ENCODE data around the gene PAFAH1B2.
"Not testable (repeated sequence)": the region's sequence is repeated elsewhere in the genome, so short reads cannot be mapped to it uniquely, and the experiment has no call there.

The PAFAH1B2 gene

DNA sequence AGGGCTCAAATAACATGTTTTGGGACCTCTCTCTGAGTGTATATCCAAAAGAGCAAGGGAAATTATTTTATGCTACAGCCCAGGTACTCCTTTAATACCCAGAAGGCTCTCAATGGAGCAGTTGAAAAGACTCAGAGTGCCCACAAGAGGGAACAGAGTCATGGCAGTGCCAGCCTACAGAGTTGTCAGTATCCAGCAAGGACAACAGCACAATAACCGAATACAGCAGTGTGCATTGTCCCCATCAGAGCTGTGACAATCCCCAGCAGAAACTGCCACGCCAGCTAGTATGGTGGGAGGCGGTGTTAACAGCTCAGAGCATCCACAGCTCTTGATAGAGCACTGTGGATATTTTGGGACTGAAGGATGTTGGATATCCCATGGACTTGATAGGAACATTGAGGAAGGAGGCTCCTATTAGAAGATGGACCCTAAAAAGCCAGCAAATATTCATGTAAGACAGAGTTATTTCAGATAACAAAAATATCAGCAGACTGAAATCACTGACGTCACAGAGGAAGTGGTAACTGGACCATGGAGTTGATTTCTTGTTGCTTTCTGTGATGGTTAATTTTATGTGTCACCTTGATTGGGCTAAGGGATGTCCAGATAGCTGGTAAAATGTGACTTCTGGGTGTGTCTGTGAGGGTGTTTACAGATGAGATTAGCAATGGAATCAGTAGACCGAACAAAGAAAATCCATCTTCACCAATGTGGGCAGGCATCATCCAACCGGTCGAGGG lies 17.7 kb upstream of the PAFAH1B2 start:
- DNase-seq, result peak in 34 of 51 donors; percentile 16 to 87 (median 58)

DNA sequence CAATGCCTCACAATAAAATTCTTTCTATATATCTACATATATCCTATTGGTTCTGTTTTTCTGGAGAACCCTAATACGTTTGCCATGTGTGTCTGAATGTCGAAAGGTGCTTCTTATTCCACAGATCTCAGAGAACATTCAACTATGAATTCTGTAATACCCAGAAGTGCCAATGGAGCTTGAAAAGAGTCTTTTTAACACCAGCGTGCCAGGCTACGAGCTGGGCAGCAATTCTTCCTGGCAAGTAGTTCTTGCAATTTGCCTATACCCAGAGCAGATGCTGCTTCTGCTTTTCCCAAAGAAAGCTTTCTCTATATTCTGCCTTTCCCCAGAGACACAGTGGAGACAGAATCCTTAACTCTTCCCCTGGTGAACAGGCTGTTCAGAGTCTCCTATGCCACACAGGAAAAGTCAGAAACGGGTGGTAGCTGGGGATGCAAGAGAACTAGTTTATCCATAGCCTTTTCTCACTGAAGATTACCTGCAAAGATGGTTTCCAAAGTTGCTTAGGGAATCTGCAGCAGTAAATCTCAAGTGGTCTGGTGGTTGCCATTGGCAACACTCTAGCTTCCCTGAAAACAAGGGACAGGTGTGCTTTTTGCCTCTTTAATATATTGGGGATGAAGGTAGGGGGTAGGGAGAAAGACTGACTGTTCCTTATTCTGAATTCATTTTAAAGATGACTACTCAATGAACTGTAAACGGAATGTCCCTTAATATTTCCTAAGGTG lies 16.8 kb upstream of the PAFAH1B2 start:
- peak in 7 of 51 donors; percentile 7 to 54 (median 10) for DNase-seq

- DNase-seq, result no peak
Observed at GRCh38 chr11:117128289-117128688, 15.8 kb upstream of the PAFAH1B2 start.

DNA sequence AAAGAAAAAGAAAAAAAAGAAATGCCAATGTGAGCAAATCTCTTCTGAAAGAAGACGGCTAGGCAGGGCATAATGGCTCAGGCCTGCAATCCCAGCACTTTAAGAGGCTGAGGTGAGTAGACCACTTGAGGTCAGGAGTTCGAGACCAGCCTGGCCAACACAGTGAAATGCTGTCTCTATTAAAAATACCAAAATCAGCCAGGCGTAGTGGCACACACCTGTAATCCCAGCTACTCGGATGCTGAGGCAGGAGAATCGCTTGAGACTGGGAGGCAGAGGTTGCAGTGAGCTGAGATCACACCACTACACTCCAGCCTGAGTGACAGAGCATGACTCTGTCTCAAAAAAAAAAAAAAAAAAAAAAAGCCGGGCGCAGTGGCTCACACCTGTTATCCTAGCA lies 13.7 kb upstream of the PAFAH1B2 start:
- DNase-seq, result not testable (repeated sequence)

DNA sequence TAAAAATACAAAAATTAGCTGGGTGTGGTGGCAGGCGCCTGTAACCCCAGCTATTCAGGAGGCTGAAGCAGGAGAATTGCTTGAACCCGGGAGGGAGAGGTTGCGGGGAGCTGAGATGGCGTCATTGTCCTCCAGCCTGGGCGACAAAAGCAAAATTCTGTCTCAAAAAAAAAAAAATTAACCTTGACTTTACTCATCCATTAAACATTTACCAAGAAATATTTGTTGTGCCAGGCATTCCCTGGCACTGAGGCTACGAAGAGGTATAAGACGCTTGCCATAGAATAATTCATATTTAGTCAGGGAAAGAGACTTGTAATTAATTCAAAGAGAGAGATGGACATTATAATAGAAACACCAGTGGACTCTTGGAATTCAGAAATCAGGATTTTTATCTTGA lies 13.2 kb upstream of the PAFAH1B2 start:
- DNase-seq, result no peak

- DNase-seq, result no peak
Observed at GRCh38 chr11:117134431-117134830, 9.7 kb upstream of the PAFAH1B2 start.

GRCh38 chr11:117134979-117135378 lies 9.1 kb upstream of the PAFAH1B2 start:
- DNase-seq, result not testable (repeated sequence)

DNA sequence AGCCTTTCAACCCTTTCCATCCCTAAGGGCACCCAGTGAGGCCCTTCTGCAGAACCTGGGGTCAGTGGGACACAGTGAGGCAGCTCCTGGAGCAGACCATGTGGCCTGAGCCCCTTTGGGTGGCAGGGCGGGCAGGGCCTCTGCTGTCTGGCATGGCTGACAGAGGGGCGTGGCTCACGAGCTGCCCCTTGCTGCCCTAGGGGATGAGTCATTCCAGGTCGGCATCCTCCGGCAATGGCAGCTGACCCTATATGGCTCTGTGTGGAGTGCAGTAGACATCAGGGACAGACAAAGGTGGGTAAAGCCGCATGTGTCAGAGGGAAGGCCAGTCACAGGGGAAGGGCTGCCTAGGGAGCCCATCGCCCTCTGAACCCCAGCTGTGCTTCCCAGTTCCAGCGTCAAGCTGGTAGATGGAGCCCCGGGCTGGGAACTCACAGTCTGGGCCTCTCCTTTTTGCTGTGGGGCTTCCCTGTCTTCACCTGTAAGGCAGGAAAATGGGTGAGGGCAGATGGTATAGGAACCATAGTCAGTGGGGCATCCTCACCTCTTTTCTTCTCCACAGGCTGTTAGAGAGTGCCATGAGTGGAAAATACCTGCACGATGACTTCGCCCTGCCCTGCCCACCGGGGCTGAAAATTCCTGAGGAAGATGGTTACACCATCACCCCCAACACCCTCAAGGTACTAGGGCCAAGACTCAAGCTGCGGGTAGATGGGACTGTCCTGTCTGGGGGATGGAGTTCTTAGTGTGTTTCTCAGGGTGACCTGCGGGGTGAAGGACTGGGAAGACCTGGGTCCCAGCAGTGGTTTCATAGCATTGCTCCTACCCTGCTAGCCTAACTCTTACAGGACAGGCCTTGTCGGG lies 6.6 kb upstream of the PAFAH1B2 start:
- not testable (repeated sequence) for DNase-seq

- peak in 15 of 51 donors; percentile 3 to 77 (median 16) for DNase-seq
Observed at GRCh38 chr11:117143390-117143789, 697 bp upstream of the PAFAH1B2 start.

GRCh38 chr11:117144477-117145392 lies 648 bp downstream of the PAFAH1B2 start:
- DNase-seq, result peak in 25 of 51 donors; percentile 7 to 84 (median 47)

GRCh38 chr11:117145393-117145761 lies 1.3 kb downstream of the PAFAH1B2 start:
- DNase-seq, result no peak

GRCh38 chr11:117146521-117146920 lies 2.4 kb downstream of the PAFAH1B2 start:
- no peak for DNase-seq

GRCh38 chr11:117152066-117152465 lies 8.0 kb downstream of the PAFAH1B2 start:
- no peak for DNase-seq

DNA sequence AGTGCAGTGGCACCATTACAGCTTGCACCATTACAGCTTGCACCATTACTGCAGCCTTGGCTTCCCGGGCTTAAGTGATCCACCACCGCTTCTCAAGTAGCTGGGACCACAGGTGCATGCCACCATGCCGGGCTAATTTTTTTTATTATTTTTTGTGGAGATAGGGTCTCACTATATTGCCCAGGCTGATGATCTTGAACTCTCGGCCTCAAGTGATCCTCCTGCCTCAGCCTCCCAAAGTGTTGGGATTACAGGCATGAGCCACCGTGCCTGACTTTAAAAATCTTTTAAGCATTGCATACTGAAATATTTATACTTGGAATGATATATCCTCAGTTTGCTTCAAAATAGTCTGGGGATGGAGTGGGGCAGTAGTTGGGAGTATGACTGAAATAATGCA lies 10.4 kb downstream of the PAFAH1B2 start:
- DNase-seq, result no peak

GRCh38 chr11:117157507-117157906 lies 13.4 kb downstream of the PAFAH1B2 start:
- DNase-seq, result no peak

GRCh38 chr11:117159892-117160291 lies 15.8 kb downstream of the PAFAH1B2 start:
- DNase-seq, result no peak

- no peak for DNase-seq
Observed at GRCh38 chr11:117160826-117161225, 16.7 kb downstream of the PAFAH1B2 start.

- no peak for DNase-seq
Observed at GRCh38 chr11:117166491-117166890, 22.4 kb downstream of the PAFAH1B2 start.

GRCh38 chr11:117169736-117170135 lies 25.6 kb downstream of the PAFAH1B2 start:
- no peak for DNase-seq

DNA sequence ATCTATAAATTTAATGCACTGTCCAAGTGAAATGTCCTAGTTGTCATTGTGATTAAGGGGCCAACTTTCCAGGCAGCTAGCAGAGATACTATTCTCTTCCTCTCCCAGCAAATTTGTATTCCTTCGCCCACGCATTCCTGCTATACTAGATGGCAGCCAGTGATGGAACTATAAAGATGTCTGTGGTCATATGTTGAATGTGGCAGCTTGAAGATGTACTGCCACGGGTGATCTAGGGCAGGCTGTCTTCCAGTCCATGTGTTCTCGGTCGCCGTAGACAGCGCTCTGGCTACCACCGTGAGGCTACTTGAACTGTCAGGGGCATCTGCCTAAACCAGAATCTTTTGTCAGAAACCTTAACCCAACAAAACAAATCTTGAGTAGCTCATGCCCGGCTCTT lies 26.1 kb downstream of the PAFAH1B2 start:
- no peak for DNase-seq

DNA sequence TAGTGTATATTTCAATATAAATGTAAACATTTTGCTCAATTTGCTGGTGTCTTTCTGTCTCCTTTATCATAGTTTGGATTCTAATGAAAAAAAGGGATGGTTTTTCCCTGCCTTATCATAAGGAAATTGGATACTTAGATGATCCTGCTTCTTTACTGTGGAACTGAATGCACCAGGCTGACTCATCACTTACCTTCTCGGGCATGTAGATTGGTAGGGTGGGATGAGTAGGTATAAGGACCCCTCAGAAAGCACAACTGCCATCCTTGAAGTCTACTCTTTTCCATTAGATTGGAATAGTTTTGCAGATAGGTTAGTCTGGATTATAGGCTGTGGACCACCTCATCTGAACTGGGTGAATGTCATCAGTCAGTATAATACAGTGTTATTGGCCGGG lies 26.9 kb downstream of the PAFAH1B2 start:
- no peak for DNase-seq

All from hypothalamus (tissue), 51 donors.